Progenitor cell of endocrine pancreas (in vitro differentiated cells): Measurements from ENCODE around the gene LIPE. TPM values are rescaled to one million over a fixed set of nuclear protein-coding genes. Genes with fewer than 3 reads are reported as not detected.

ENCODE experiments used
- DNase-seq: peaks from one replicate; pipeline ENCODE4 v3.0.0; 2021; ENCODE audit warnings: low spot score; ENCODE audit not compliant: unreplicated experiment
- H3K27ac Mint-ChIP-seq: 2 replicates; pipeline ENCODE4 v1.8.0; 2021; ENCODE audit warnings: mild to moderate bottlenecking, moderate library complexity, mixed read lengths
- H3K27me3 Mint-ChIP-seq: 2 replicates; pipeline ENCODE4 v1.8.0; 2021; ENCODE audit warnings: mixed read lengths
- H3K36me3 Mint-ChIP-seq: 2 replicates; pipeline ENCODE4 v1.8.0; 2022; ENCODE audit warnings: mixed read lengths; ENCODE audit not compliant: insufficient read depth
- H3K4me1 Mint-ChIP-seq: 2 replicates; pipeline ENCODE4 v1.8.0; 2021; ENCODE audit warnings: low read depth, mixed read lengths
- H3K4me3 Mint-ChIP-seq: 2 replicates; pipeline ENCODE4 v1.8.0; 2021; ENCODE audit warnings: low read depth, mild to moderate bottlenecking, moderate library complexity, mixed read lengths
- H3K9me3 Mint-ChIP-seq: 2 replicates; pipeline ENCODE4 v1.8.0; 2021; ENCODE audit warnings: low read depth, mixed read lengths
- total RNA-seq: library from RNA; stranded (reverse); gene quantifications from 2 replicates; pipeline ENCODE4 v1.2.1, GENCODE V29; 2021
- TF ChIP-seq, protein P1 (sequence below): fragments of 200-600 bp; sonication (generic); IDR thresholded peaks from one replicate; pipeline ENCODE4 v1.5.0; 2021; ENCODE audit warnings: antibody characterized with exemption, mild to moderate bottlenecking; ENCODE audit not compliant: unreplicated experiment

Gene LIPE
- total RNA-seq, 1 donor from 2014 or later: 13.4 TPM

DNA sequence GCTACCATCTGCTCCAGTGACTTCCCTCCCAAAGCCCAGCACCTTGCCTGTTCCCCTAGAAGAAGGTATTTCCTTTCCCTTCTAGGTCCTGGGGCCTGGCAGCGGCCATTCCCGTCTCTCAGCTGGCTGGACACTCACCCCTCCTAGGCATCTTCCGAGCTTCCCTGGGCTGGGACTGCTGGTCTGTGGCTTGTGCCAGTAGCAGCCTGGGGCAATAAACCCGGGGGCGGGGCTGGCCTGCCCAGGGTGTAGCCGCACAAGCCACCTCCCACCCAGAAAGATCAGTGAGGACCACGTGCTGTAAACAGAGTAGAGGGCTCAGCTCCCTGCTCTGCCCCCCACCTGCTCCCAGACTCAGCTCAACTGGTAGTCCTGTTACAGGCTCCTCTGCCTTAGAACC is 15.0 kb downstream of the LIPE start:
- Mint-ChIP-seq H3K27ac (no peak overlapping the region), H3K36me3 (peaks cover 4% of the 10 kb centered on the region), H3K4me3 (no peak overlapping the region), H3K4me1 (peaks cover 17% of the 10 kb centered on the region), H3K27me3 (peaks cover 3% of the 10 kb centered on the region), H3K9me3 (no peaks in the 10 kb centered on the region)
- TF ChIP-seq, protein P1, sequence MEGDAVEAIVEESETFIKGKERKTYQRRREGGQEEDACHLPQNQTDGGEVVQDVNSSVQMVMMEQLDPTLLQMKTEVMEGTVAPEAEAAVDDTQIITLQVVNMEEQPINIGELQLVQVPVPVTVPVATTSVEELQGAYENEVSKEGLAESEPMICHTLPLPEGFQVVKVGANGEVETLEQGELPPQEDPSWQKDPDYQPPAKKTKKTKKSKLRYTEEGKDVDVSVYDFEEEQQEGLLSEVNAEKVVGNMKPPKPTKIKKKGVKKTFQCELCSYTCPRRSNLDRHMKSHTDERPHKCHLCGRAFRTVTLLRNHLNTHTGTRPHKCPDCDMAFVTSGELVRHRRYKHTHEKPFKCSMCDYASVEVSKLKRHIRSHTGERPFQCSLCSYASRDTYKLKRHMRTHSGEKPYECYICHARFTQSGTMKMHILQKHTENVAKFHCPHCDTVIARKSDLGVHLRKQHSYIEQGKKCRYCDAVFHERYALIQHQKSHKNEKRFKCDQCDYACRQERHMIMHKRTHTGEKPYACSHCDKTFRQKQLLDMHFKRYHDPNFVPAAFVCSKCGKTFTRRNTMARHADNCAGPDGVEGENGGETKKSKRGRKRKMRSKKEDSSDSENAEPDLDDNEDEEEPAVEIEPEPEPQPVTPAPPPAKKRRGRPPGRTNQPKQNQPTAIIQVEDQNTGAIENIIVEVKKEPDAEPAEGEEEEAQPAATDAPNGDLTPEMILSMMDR: no peak
- no peak for DNase-seq

DNA sequence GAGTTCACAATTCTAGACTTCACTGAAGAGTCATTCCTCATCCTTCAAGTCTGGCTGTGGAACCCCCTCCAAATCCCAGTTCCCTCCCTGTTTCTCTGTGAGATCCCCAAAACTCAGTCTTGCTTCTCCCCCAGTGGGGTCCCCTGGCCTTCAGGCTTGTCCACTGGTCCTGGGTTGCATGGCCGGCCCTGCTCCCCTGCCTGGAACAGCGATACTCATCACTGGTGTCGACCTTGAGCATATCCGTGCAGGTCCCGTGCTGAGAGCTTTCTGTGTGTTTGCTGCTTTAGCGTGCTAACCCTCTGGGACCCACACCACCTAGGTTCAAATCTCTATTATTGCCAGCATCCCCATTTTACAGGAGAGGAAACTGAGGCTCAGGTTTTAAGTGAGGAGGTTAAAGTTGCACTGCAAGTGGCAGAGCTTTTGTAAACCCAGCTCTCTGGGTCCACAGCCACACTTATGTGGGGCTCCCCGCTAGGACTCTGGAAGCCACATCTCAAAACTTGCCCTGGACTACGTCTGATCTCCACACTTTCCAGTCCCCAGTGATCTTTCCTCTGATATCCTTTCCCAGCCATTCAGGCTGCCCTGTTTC is 15.5 kb downstream of the LIPE start:
- peaks cover 4% of the 10 kb centered on the region for H3K36me3 Mint-ChIP-seq
- H3K27me3 Mint-ChIP-seq: peaks cover 3% of the 10 kb centered on the region
- no peaks in the 10 kb centered on the region for H3K9me3 Mint-ChIP-seq
- peaks cover 17% of the 10 kb centered on the region for H3K4me1 Mint-ChIP-seq
- TF ChIP-seq, protein P1: no peak
- no peak overlapping the region for H3K27ac Mint-ChIP-seq
- no peak for DNase-seq
- H3K4me3 Mint-ChIP-seq: no peak overlapping the region

DNA sequence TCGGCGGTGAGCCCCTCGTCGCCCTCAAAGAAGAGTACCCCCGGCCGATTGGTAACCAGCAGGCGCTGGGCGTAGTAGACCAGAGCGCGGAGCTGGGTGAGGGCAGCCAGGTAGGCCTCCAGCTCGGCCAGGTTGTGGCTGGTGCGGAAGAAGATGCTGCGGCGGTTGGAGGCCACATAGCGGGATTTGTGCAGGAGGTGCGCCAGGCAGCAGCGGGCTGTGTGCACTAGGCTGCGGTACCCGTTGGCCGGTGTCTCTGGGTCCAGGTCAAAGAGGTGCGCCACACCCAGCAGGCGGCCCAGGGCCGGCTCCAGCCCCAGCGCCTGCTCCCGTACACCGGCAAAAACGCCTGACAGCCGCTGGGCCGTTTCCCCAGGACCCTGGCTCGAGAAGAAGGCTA is 16.8 kb downstream of the LIPE start:
- Mint-ChIP-seq H3K27me3 (peaks cover 3% of the 10 kb centered on the region), H3K9me3 (no peaks in the 10 kb centered on the region), H3K4me3 (no peak overlapping the region), H3K36me3 (peaks cover 4% of the 10 kb centered on the region), H3K4me1 (peaks cover 17% of the 10 kb centered on the region), H3K27ac (no peak overlapping the region)
- TF ChIP-seq, protein P1: no peak
- DNase-seq: no peak

DNA sequence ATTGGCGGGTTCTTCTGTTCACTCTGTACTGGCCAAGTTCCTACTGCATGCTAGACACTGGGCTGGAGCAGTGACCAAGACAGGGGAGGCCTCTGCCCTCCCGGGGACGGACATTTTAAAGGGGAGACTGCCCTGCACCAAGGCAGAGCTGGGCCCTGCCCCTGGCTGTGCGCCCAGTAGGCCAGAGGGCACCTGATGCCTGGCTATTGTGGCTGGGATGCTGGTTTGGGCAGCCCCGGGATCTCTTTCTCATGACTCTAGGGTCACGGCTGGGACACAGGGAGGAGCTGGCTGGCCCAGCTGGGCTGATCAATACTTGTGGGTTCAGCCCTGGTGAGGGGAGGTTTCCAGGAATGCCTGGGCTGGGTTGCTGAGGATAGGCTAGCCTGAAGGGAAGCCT is 17.7 kb downstream of the LIPE start:
- H3K27me3 Mint-ChIP-seq: peaks cover 3% of the 10 kb centered on the region
- peaks cover 17% of the 10 kb centered on the region for H3K4me1 Mint-ChIP-seq
- no peaks in the 10 kb centered on the region for H3K9me3 Mint-ChIP-seq
- TF ChIP-seq, protein P1: no peak
- H3K4me3 Mint-ChIP-seq: no peak overlapping the region
- H3K36me3 Mint-ChIP-seq: peaks cover 1% of the 10 kb centered on the region
- H3K27ac Mint-ChIP-seq: peak overlapping the region; percentile 74
- DNase-seq: peak; percentile 51

DNA sequence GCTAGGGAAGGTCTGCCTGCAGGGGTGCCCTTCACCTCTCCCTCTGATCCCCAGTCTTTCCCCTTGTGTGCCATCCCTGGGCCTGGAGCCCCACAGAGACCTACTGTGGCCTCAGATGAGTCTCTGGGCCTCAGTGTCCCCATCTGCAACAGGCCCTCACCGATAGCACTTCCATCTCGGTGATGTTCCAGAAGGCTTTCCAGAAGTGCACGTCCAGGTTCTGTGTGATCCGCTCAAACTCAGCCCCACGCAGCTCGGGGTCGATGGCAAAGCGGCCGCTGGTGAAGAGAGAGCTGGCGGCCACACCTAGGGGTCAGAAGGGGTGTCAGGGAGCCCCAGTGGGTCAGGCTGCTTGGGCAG is 19.4 kb downstream of the LIPE start:
- no peaks in the 10 kb centered on the region for H3K27me3 Mint-ChIP-seq
- no peak overlapping the region for H3K27ac Mint-ChIP-seq
- TF ChIP-seq, protein P1: no peak
- peaks cover 19% of the 10 kb centered on the region for H3K4me1 Mint-ChIP-seq
- DNase-seq: no peak
- H3K4me3 Mint-ChIP-seq: no peak overlapping the region
- H3K9me3 Mint-ChIP-seq: no peaks in the 10 kb centered on the region
- H3K36me3 Mint-ChIP-seq: peaks cover 2% of the 10 kb centered on the region
